GM23338 (cell line): ENCODE data around the gene CHRNB2.

Experiments used
- CREB1 ChIP-seq: fragments of 250-450 bp; sonication (Bioruptor Pico); IDR thresholded peaks from 2 replicates; pipeline ENCODE4 v1.5.0; 2020; ENCODE audit warnings: low read depth, mild to moderate bottlenecking, moderate library complexity
- EZH2 ChIP-seq: fragments of 200-600 bp; sonication (generic); IDR thresholded peaks from one replicate; pipeline ENCODE4 v1.8.0; 2017; ENCODE audit warnings: antibody characterized with exemption, mild to moderate bottlenecking, low read depth; ENCODE audit not compliant: unreplicated experiment
- EZH2phosphoT487 ChIP-seq: fragments of 200-600 bp; sonication (generic); IDR thresholded peaks from one replicate; pipeline ENCODE4 v1.8.1; 2018; ENCODE audit warnings: antibody characterized with exemption; ENCODE audit not compliant: unreplicated experiment
- POLR2AphosphoS5 ChIP-seq: IDR thresholded peaks from 2 replicates; pipeline ENCODE4 v1.6.1; 2016; ENCODE audit warnings: antibody characterized with exemption, low read depth
- TF ChIP-seq, protein P1 (sequence below), 2 experiments: fragments of 200-600 bp in 1 of 2; sonication (generic) in 1 of 2; conservative IDR thresholded peaks; 2 replicates each; pipeline versions ENCODE4 v1.5.1 to v1.6.1; 2016 to 2017; ENCODE audit warnings: antibody characterized with exemption in 2 of 2, low read depth in 2 of 2, mild to moderate bottlenecking in 2 of 2, moderate library complexity in 1 of 2
- TF ChIP-seq, protein P2 (sequence below): IDR thresholded peaks from one replicate; pipeline ENCODE4 v1.6.1; 2018; ENCODE audit warnings: antibody characterized with exemption; ENCODE audit not compliant: unreplicated experiment
- TF ChIP-seq, protein P3 (sequence below): IDR thresholded peaks from 2 replicates; pipeline ENCODE4 v1.6.1; 2016; ENCODE audit warnings: antibody characterized with exemption

DNA sequence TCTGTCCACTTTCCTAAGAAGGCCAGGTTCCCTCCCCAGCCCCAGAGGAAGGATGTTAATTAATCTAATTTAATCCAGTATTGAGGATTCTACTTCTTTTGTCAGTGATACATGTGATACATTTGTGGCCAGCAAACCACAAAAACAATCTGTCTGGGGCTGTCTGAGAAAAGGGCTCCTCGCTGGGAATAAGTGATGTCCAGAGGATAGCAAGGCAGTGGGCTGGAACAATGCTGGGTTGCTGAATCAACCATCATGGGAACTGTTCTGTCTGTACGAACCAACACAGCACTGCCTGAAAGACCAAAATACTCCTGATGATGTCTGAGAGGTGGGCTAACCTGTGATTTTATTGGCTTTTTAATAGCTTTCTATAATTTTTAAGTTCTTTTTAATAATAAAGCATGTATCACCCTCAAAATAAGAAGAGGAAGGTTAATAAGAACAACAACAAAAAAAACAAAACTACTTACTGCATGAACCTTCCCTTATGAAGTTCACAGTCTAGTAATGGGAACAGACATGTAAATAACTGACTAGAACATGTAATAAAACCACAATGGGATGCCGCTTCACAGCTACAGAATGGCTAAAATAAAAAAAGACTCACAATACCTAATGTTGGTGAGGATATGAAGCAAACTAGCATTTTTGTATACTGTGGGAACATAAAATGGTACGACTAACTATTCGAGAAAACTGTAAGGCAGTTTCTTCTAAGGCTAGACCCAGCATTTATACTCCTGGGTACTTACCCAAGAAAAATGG is 51.8 kb downstream of the CHRNB2 start:
- TF ChIP-seq, protein P1, sequence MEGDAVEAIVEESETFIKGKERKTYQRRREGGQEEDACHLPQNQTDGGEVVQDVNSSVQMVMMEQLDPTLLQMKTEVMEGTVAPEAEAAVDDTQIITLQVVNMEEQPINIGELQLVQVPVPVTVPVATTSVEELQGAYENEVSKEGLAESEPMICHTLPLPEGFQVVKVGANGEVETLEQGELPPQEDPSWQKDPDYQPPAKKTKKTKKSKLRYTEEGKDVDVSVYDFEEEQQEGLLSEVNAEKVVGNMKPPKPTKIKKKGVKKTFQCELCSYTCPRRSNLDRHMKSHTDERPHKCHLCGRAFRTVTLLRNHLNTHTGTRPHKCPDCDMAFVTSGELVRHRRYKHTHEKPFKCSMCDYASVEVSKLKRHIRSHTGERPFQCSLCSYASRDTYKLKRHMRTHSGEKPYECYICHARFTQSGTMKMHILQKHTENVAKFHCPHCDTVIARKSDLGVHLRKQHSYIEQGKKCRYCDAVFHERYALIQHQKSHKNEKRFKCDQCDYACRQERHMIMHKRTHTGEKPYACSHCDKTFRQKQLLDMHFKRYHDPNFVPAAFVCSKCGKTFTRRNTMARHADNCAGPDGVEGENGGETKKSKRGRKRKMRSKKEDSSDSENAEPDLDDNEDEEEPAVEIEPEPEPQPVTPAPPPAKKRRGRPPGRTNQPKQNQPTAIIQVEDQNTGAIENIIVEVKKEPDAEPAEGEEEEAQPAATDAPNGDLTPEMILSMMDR (conservative IDR thresholded peaks at IDR 0.05; ENCODE audit: low read depth in 2 of 2), result no peak
- TF ChIP-seq, protein P2, sequence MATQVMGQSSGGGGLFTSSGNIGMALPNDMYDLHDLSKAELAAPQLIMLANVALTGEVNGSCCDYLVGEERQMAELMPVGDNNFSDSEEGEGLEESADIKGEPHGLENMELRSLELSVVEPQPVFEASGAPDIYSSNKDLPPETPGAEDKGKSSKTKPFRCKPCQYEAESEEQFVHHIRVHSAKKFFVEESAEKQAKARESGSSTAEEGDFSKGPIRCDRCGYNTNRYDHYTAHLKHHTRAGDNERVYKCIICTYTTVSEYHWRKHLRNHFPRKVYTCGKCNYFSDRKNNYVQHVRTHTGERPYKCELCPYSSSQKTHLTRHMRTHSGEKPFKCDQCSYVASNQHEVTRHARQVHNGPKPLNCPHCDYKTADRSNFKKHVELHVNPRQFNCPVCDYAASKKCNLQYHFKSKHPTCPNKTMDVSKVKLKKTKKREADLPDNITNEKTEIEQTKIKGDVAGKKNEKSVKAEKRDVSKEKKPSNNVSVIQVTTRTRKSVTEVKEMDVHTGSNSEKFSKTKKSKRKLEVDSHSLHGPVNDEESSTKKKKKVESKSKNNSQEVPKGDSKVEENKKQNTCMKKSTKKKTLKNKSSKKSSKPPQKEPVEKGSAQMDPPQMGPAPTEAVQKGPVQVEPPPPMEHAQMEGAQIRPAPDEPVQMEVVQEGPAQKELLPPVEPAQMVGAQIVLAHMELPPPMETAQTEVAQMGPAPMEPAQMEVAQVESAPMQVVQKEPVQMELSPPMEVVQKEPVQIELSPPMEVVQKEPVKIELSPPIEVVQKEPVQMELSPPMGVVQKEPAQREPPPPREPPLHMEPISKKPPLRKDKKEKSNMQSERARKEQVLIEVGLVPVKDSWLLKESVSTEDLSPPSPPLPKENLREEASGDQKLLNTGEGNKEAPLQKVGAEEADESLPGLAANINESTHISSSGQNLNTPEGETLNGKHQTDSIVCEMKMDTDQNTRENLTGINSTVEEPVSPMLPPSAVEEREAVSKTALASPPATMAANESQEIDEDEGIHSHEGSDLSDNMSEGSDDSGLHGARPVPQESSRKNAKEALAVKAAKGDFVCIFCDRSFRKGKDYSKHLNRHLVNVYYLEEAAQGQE, result no peak
- TF ChIP-seq POLR2AphosphoS5, result no peak
- TF ChIP-seq CREB1 (CRISPR knock-in tag), result no peak
- TF ChIP-seq EZH2, result no peak
- no peak for TF ChIP-seq EZH2phosphoT487
- TF ChIP-seq, protein P3, sequence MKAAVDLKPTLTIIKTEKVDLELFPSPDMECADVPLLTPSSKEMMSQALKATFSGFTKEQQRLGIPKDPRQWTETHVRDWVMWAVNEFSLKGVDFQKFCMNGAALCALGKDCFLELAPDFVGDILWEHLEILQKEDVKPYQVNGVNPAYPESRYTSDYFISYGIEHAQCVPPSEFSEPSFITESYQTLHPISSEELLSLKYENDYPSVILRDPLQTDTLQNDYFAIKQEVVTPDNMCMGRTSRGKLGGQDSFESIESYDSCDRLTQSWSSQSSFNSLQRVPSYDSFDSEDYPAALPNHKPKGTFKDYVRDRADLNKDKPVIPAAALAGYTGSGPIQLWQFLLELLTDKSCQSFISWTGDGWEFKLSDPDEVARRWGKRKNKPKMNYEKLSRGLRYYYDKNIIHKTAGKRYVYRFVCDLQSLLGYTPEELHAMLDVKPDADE, result no peak
